BLaER1 (cell line): Measurements from ENCODE around the gene MAJIN.

Experiments used
- H3K27ac ChIP-seq: shearing (Covaris generic); formaldehyde crosslinking; 2 replicates; pipeline ENCODE4 v1.8.1; 2022
- H3K27me3 ChIP-seq: shearing (Covaris generic); formaldehyde crosslinking; 2 replicates; pipeline ENCODE4 v1.8.1; 2022
- H3K36me3 ChIP-seq: shearing (Covaris generic); formaldehyde crosslinking; 2 replicates; pipeline ENCODE4 v1.8.1; 2022
- H3K4me1 ChIP-seq: shearing (Covaris generic); formaldehyde crosslinking; 2 replicates; pipeline ENCODE4 v1.8.1; 2022
- H3K4me2 ChIP-seq: shearing (Covaris generic); formaldehyde crosslinking; 2 replicates; pipeline ENCODE4 v1.8.1; 2022
- H3K4me3 ChIP-seq: shearing (Covaris generic); formaldehyde crosslinking; 2 replicates; pipeline ENCODE4 v1.8.1; 2022
- H3K9ac ChIP-seq: shearing (Covaris generic); formaldehyde crosslinking; 2 replicates; pipeline ENCODE4 v1.8.1; 2022
- H3K9me3 ChIP-seq: shearing (Covaris generic); formaldehyde crosslinking; 2 replicates; pipeline ENCODE4 v1.8.1; 2022
- H4K20me1 ChIP-seq: shearing (Covaris generic); formaldehyde crosslinking; 2 replicates; pipeline ENCODE4 v1.8.1; 2022
- Cebpa-rat ChIP-seq: shearing (Covaris generic); IDR thresholded peaks from 2 replicates; pipeline ENCODE4 v1.8.1; 2022

MAJIN gene

DNA sequence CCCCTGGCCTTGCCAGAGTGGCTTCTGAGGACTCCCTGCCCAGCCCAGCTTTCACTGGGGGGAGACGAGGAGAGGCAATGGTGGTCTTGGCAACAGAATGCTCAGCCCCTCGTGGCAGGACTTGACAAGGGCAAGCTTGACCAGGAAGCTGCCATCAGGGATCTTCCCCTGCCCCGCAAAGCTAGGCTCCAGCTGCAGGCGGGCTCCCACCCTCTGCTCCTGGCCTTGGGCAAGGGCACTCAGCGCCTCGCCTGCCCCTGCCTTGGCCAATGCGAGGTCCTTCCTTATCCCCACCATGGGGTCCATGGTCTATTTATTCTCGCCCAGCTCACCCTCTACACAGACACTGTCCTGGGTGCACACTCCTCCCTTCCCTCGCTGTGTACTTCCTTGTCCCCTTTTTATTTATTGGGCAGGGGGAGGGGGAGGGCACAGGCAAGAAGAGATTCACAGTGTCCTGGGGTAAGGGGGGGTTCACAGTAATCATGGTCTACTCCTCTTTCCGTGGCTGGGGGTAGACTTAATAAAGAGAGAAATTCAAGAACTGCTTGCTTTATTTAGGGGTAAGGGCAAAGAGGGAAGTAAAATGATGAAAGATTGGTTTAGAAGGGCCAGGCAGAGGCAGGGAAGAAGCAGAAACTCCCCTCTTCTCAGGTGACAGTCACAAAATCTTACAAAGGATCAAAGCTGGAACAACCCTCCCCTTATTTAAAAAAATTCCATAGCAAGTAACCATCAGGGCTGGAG lies 37.8 kb downstream of the MAJIN start:
- no peak for TF ChIP-seq Cebpa-rat
- H3K27me3 ChIP-seq, result no peaks in the 10 kb centered on the region
- no peak overlapping the region for H3K4me3 ChIP-seq
- no peak overlapping the region for H3K9ac ChIP-seq
- peaks cover 6% of the 10 kb centered on the region; the same call in 1 of the 2 replicates for H3K4me1 ChIP-seq
- no peaks in the 10 kb centered on the region for H3K9me3 ChIP-seq
- no peak overlapping the region for H3K27ac ChIP-seq
- peaks cover 58% of the 10 kb centered on the region for H3K36me3 ChIP-seq
- no peaks in the 10 kb centered on the region for H4K20me1 ChIP-seq
- no peak overlapping the region for H3K4me2 ChIP-seq

DNA sequence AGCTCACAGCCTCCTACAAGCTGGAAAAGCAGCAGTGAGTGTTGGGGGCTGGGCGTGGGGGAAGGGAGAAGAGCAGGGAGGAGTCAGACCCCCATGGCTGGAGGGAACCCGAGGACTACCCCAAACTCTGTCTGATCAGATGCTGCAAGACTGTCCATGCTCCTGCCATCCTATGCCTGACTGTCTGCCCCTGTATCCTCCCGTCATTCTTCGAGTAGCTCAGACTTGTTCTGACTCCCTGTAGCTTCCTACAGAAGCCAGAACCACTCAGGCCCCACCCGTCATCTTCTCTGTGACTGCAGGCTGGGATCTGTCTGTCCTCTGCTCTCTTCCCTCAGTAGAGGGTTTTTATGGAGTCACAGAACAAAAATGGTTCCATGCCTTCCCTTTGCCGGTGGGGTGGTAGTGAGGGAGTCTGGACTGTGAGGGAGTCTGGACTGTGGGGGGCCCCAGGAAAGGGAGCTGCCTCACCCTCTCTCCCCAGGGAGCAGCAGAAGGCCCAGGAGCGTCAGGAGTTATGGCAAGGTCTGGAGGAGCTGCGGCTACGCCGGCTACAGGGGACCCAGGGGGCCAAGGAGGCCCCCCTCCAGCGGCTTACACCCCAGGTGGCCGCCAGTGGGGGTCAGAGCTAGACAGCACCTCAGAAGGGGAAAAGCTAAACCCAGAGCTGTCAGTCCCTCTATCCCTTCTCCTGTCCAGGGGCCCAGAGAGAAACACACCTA lies 38.5 kb downstream of the MAJIN start:
- TF ChIP-seq Cebpa-rat, result no peak
- no peaks in the 10 kb centered on the region for H4K20me1 ChIP-seq
- H3K9ac ChIP-seq, result no peak overlapping the region
- H3K4me2 ChIP-seq, result no peak overlapping the region
- peaks cover 61% of the 10 kb centered on the region for H3K36me3 ChIP-seq
- no peak overlapping the region for H3K27ac ChIP-seq
- H3K4me1 ChIP-seq, result peaks cover 6% of the 10 kb centered on the region; the same call in 1 of the 2 replicates
- no peaks in the 10 kb centered on the region for H3K9me3 ChIP-seq
- H3K27me3 ChIP-seq, result no peaks in the 10 kb centered on the region
- no peak overlapping the region for H3K4me3 ChIP-seq

DNA sequence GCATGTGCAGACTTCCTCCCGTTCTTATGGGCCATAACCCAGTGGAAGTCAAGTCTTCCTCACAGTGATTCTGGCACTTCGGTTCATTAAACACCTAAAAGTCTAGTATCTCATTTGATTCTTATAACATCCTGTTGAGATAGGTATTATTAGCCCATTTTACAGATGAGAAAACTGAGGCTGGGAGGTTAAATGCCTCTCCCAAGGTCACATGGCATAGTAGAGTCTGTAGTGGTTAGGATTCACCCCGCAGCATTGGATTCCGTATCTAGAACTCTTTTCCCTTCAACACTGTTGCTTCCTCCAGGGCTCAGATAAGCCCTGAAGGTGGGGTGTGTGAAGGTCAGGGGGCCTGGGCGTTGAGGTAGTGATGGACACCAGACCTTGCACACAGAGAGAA lies 39.6 kb downstream of the MAJIN start:
- H3K4me3 ChIP-seq, result no peak overlapping the region
- H3K9ac ChIP-seq, result no peak overlapping the region
- H4K20me1 ChIP-seq, result no peaks in the 10 kb centered on the region
- H3K36me3 ChIP-seq, result peaks cover 69% of the 10 kb centered on the region
- no peak overlapping the region for H3K27ac ChIP-seq
- no peak for TF ChIP-seq Cebpa-rat
- no peaks in the 10 kb centered on the region for H3K27me3 ChIP-seq
- H3K4me1 ChIP-seq, result peaks cover 6% of the 10 kb centered on the region; the same call in 1 of the 2 replicates
- H3K4me2 ChIP-seq, result no peak overlapping the region
- H3K9me3 ChIP-seq, result no peaks in the 10 kb centered on the region

DNA sequence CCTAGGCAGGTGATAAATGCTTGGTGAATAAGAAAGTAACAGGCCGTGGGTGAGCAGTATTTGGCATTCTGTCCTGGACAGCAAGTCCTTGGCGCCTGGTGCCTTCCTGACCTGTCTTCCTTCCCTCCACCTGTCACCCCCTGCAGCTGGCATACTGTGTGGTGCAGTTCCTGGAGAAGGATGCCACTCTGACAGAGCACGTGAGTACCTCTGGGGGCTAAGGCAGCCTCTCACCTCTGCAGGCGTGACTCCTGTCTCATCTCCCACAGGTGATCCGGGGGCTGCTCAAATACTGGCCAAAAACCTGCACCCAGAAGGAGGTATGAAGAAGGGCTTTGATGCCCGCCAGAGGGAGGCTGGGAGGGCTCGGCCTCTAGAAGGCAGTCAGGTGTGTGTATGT lies 40.6 kb downstream of the MAJIN start:
- peaks cover 6% of the 10 kb centered on the region; the same call in 1 of the 2 replicates for H3K4me1 ChIP-seq
- peaks cover 78% of the 10 kb centered on the region for H3K36me3 ChIP-seq
- no peak overlapping the region for H3K9ac ChIP-seq
- H3K9me3 ChIP-seq, result no peaks in the 10 kb centered on the region
- H3K27ac ChIP-seq, result no peak overlapping the region
- H4K20me1 ChIP-seq, result no peaks in the 10 kb centered on the region
- no peak overlapping the region for H3K4me3 ChIP-seq
- no peaks in the 10 kb centered on the region for H3K27me3 ChIP-seq
- TF ChIP-seq Cebpa-rat, result no peak
- H3K4me2 ChIP-seq, result no peak overlapping the region

DNA sequence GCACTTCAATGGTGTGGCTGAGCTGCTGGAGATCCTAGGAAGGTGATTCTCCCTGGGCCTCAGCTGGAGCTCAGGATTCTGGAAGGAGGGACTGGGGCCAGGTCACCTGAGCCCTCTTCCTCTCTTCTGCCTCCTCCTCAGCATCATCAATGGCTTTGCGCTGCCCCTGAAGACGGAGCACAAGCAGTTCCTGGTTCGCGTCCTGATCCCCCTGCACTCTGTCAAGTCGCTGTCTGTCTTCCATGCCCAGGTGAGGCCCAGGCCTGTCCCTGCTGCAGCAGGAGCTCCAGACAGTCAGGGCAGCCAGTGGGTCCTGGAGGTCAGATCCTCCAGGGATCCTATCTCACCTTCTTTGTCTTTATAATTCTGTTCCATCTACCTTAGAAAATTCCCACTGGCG lies 41.6 kb downstream of the MAJIN start:
- H3K27me3 ChIP-seq, result peaks cover 1% of the 10 kb centered on the region; the same call in 1 of the 2 replicates
- H3K4me3 ChIP-seq, result no peak overlapping the region
- no peak overlapping the region for H3K9ac ChIP-seq
- no peak for TF ChIP-seq Cebpa-rat
- no peaks in the 10 kb centered on the region for H3K9me3 ChIP-seq
- no peaks in the 10 kb centered on the region for H4K20me1 ChIP-seq
- no peak overlapping the region for H3K4me2 ChIP-seq
- peaks cover 77% of the 10 kb centered on the region for H3K36me3 ChIP-seq
- H3K4me1 ChIP-seq, result peaks cover 14% of the 10 kb centered on the region
- no peak overlapping the region for H3K27ac ChIP-seq

DNA sequence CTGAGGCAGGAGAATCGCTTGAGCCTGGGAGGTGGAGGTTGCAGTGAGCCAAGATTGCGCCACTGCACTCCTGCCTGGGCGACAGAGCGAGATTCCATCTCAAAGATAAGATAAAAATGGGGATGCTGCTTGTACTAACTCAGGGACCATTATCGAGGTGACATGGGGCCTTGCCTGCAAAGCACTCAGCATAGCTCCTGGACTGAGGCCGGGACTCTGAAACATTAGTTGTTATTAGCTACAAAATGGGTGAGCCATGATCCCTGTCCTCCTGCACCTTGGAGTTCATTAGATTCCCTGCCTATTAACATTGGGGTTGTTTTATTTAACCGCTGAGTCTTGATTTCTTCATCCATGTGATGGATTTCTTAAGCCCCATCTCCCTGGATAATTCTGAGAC lies 42.3 kb downstream of the MAJIN start:
- peaks cover 6% of the 10 kb centered on the region; the same call in 1 of the 2 replicates for H3K27me3 ChIP-seq
- H3K4me1 ChIP-seq, result peaks cover 21% of the 10 kb centered on the region
- TF ChIP-seq Cebpa-rat, result no peak
- H3K9me3 ChIP-seq, result no peaks in the 10 kb centered on the region
- no peak overlapping the region for H3K4me3 ChIP-seq
- H3K4me2 ChIP-seq, result no peak overlapping the region
- H3K36me3 ChIP-seq, result peaks cover 70% of the 10 kb centered on the region
- no peak overlapping the region for H3K27ac ChIP-seq
- no peaks in the 10 kb centered on the region for H4K20me1 ChIP-seq
- no peak overlapping the region for H3K9ac ChIP-seq

DNA sequence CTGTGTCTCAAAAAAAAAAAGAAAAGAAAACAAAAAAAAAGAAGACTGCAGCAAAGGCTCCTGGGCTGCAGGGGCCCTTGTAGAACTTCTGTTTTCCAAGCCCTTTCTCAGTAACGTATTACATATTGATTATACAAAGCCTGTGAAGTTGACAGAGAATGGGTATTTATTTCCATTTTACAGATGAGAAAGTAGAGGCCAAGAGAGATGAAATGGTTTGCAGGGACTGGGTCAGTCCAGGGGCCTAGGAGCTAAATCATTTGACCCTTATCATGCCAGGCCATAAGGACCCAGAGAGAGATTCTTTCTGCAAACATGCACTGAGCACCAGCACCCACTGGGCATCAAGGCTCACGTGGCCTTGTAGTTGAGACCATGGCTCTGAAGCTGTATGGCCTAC lies 43.0 kb downstream of the MAJIN start:
- no peak overlapping the region for H3K27ac ChIP-seq
- no peak overlapping the region for H3K4me2 ChIP-seq
- peaks cover 6% of the 10 kb centered on the region; the same call in 1 of the 2 replicates for H3K27me3 ChIP-seq
- H3K9me3 ChIP-seq, result no peaks in the 10 kb centered on the region
- no peak overlapping the region for H3K4me3 ChIP-seq
- H3K9ac ChIP-seq, result no peak overlapping the region
- no peak for TF ChIP-seq Cebpa-rat
- peaks cover 23% of the 10 kb centered on the region for H3K4me1 ChIP-seq
- peaks cover 67% of the 10 kb centered on the region for H3K36me3 ChIP-seq
- H4K20me1 ChIP-seq, result no peaks in the 10 kb centered on the region

DNA sequence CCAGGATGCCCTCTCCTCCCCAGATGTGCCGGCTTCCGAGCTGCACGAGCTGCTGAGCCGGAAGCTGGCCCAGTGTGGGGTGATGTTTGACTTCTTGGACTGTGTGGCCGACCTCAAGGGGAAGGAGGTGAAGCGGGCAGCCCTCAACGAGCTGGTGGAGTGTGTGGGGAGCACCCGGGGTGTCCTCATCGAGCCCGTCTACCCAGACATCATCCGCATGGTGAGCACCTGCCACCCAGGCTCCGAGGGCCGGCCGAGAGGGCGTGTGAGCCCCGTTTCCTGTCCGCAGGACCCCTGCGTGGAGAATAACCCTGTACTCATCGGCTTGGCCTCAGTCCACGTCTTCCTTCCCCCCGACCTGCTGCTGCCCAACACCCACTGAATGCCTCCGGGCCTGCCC lies 45.2 kb downstream of the MAJIN start:
- no peaks in the 10 kb centered on the region for H3K9me3 ChIP-seq
- no peak overlapping the region for H3K4me2 ChIP-seq
- no peaks in the 10 kb centered on the region for H4K20me1 ChIP-seq
- H3K27me3 ChIP-seq, result peaks cover 6% of the 10 kb centered on the region; the same call in 1 of the 2 replicates
- H3K4me3 ChIP-seq, result no peak overlapping the region
- no peak for TF ChIP-seq Cebpa-rat
- no peak overlapping the region for H3K9ac ChIP-seq
- peaks cover 45% of the 10 kb centered on the region for H3K36me3 ChIP-seq
- no peak overlapping the region for H3K27ac ChIP-seq
- H3K4me1 ChIP-seq, result peaks cover 39% of the 10 kb centered on the region

DNA sequence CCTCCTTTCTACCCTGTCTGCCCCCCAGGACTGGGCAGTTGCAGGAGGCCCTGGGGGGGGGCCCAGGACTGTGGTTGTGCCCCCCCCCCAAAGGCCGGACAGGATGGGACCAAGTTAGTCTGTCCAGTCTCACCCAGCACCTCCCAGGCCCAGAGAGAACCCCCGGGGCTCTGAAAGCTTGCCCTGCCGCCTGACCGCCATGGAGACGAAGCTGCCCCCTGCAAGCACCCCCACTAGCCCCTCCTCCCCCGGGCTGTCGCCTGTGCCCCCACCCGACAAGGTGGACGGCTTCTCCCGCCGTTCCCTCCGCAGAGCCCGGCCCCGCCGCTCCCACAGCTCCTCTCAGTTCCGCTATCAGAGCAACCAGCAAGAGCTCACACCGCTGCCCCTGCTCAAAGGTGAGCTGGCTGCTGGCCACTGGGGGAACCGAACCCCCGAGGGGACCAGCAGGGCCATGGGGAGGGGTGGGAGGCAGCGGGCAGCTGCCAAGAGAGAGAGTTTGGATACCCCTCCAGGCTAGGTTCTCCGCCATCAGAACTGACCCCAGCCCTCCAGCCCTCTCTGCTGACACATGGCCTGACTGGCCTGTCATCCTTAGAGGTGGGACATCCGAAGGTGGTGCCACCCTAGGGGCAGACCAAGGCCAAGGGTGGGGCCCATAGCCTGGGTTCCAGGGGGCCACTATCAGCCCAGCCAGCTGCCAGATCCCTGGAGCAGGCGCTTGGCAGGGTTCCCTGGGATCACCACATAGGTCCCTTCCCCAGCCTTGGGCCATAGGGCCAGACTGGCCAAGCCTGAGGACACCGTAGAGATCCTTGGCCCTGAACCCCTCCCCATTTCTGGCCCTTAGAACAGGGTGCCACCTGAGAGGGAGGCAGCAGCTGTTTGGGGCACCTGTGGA lies 46.1 kb downstream of the MAJIN start:
- no peak overlapping the region for H3K27ac ChIP-seq
- peak overlapping the region; percentile 82 for H3K9ac ChIP-seq
- H3K4me2 ChIP-seq, result peak overlapping the region; percentile 94

More for the DNA sequence above, 46.1 kb downstream of the MAJIN start:
- Histone ChIP-seq H4K20me1 (no peaks in the 10 kb centered on the region), H3K4me3 (peak overlapping the region; percentile 82), H3K9me3 (no peaks in the 10 kb centered on the region), H3K27me3 (peaks cover 6% of the 10 kb centered on the region; the same call in 1 of the 2 replicates), H3K36me3 (peaks cover 36% of the 10 kb centered on the region), H3K4me1 (peaks cover 48% of the 10 kb centered on the region)
- TF ChIP-seq Cebpa-rat, result no peak
